Activated T-cell treated with anti-CD3 and anti-CD28 coated beads, Interleukin-2, amount 50 U/mL, for 24 hours (primary cell): Measurements from ENCODE around the gene PITPNM2.

ENCODE experiments used
- DNase-seq: peaks from one replicate; pipeline ENCODE4 v3.0.0-alpha.2; 2020
- H3K27ac Mint-ChIP-seq: 2 replicates; pipeline ENCODE4 v1.8.0; 2020; ENCODE audit warnings: mild to moderate bottlenecking, mixed read lengths
- H3K27me3 Mint-ChIP-seq: 2 replicates; pipeline ENCODE4 v1.8.0; 2020; ENCODE audit warnings: mixed read lengths
- H3K36me3 Mint-ChIP-seq: 2 replicates; pipeline ENCODE4 v1.8.0; 2020; ENCODE audit warnings: low read depth, mixed read lengths
- H3K4me1 Mint-ChIP-seq: 2 replicates; pipeline ENCODE4 v1.8.0; 2020; ENCODE audit warnings: low read depth, mixed read lengths
- H3K4me3 Mint-ChIP-seq: 2 replicates; pipeline ENCODE4 v1.8.0; 2020; ENCODE audit warnings: mild to moderate bottlenecking, moderate library complexity, mixed read lengths
- H3K9me3 Mint-ChIP-seq: 2 replicates; pipeline ENCODE4 v1.8.0; 2020; ENCODE audit warnings: mixed read lengths

Gene PITPNM2

GRCh38 chr12:123102781-123103503 lies 47.9 kb downstream of the PITPNM2 start:
- no peak for DNase-seq
- no peak overlapping the region for H3K4me3 Mint-ChIP-seq
- no peaks in the 10 kb centered on the region for H3K27me3 Mint-ChIP-seq
- H3K4me1 Mint-ChIP-seq: peaks cover 45% of the 10 kb centered on the region
- no peaks in the 10 kb centered on the region for H3K36me3 Mint-ChIP-seq
- peak overlapping the region; percentile 13 for H3K27ac Mint-ChIP-seq
- H3K9me3 Mint-ChIP-seq: no peaks in the 10 kb centered on the region

- DNase-seq: no peak
- Mint-ChIP-seq H3K9me3 (no peaks in the 10 kb centered on the region), H3K4me1 (peaks cover 39% of the 10 kb centered on the region), H3K4me3 (no peak overlapping the region), H3K27ac (peak overlapping the region; percentile 34), H3K27me3 (no peaks in the 10 kb centered on the region), H3K36me3 (no peaks in the 10 kb centered on the region)
These were observed 48.5 kb downstream of the PITPNM2 start for GRCh38 chr12:123102366-123102765.

DNA sequence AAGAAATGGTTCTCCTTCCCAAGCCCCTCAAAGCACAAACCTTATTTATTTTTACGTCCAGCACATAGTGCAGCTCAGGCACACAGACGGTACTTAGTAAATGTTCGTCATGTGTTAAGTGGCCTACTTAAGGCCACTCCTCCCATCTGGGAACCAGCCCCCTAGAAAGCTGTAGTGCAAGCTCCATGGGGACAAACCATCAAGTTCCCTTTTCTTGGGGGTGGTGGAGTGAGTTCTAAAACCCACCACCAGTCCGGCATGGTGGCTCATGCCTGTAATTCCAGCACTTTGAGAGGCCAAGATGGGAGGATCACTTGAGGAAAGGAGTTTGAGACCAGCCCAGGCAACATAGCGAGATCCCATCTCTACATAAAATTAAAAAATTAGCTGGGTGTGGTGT lies 49.4 kb downstream of the PITPNM2 start:
- no peak for DNase-seq
- H3K36me3 Mint-ChIP-seq: no peaks in the 10 kb centered on the region
- H3K4me1 Mint-ChIP-seq: peaks cover 30% of the 10 kb centered on the region
- H3K9me3 Mint-ChIP-seq: no peaks in the 10 kb centered on the region
- H3K27me3 Mint-ChIP-seq: no peaks in the 10 kb centered on the region
- H3K4me3 Mint-ChIP-seq: no peak overlapping the region
- H3K27ac Mint-ChIP-seq: no peak overlapping the region
